Measurements from ENCODE around the gene LSAMP. TPM values are rescaled to one million over a fixed set of nuclear protein-coding genes. Genes with fewer than 3 reads are reported as not detected.

LSAMP gene
- total RNA-seq, 4 donors from 2014 or later = 0.30 to 5.5 (median 1.4) TPM

GRCh38 chr3:116256843-116257485 is 188.3 kb downstream of the LSAMP start:
- intact Hi-C loops (cut with DNase I) = no loop called here
- peak overlapping the region in 2 of 4 donors; percentile 7 to 8 for H3K27ac ChIP-seq
- no peaks in the 10 kb centered on the region for H3K9me3 ChIP-seq
- TF ChIP-seq CTCF (IDR thresholded peaks at IDR 0.05) (no peak), POLR2A (IDR thresholded peaks at IDR 0.05) (no peak)
- no peak for DNase-seq
- no peaks in the 10 kb centered on the region for H3K36me3 ChIP-seq
- H3K27me3 ChIP-seq = no peaks in the 10 kb centered on the region
- 63 to 68% methylated on average over 4 of the region's 4 CpGs for WGBS, 2 donors
- H3K4me1 ChIP-seq = peaks cover 0 to 3% (median 0%) of the 10 kb centered on the region in 3 donors
- H3K4me3 ChIP-seq = no peak overlapping the region

- H3K4me3 ChIP-seq = no peak overlapping the region
- WGBS, 2 donors = 59 to 72% methylated on average over 3 of the region's 3 CpGs
- intact Hi-C loops (cut with DNase I) = no loop called here
- H3K27me3 ChIP-seq = no peaks in the 10 kb centered on the region
- TF ChIP-seq POLR2A (IDR thresholded peaks at IDR 0.05) = no peak
- no peak for TF ChIP-seq CTCF (IDR thresholded peaks at IDR 0.05)
- peaks cover 0 to 3% (median 0%) of the 10 kb centered on the region in 3 donors for H3K4me1 ChIP-seq
- H3K36me3 ChIP-seq = no peaks in the 10 kb centered on the region
- no peaks in the 10 kb centered on the region for H3K9me3 ChIP-seq
- DNase-seq = no peak
- peak overlapping the region in 1 of 4 donors; percentile 40 for H3K27ac ChIP-seq
Measured at GRCh38 chr3:116254541-116254940, 190.7 kb downstream of the LSAMP start.

GRCh38 chr3:116253511-116253910 is 191.8 kb downstream of the LSAMP start:
- H3K9me3 ChIP-seq = no peaks in the 10 kb centered on the region
- no peaks in the 10 kb centered on the region for H3K36me3 ChIP-seq
- H3K27ac ChIP-seq = peak overlapping the region in 1 of 4 donors; percentile 52
- no peaks in the 10 kb centered on the region for H3K27me3 ChIP-seq
- H3K4me3 ChIP-seq = no peak overlapping the region
- TF ChIP-seq POLR2A (IDR thresholded peaks at IDR 0.05) = no peak
- TF ChIP-seq CTCF (IDR thresholded peaks at IDR 0.05) = no peak
- peaks cover 0 to 3% (median 0%) of the 10 kb centered on the region in 3 donors for H3K4me1 ChIP-seq
- no peak for DNase-seq
- WGBS, 2 donors = 17 to 21% methylated on average over 4 of the region's 4 CpGs
- intact Hi-C loops (cut with DNase I) = no loop called here

- Histone ChIP-seq H3K9me3 (no peaks in the 10 kb centered on the region), H3K36me3 (no peaks in the 10 kb centered on the region), H3K27me3 (no peaks in the 10 kb centered on the region), H3K4me1 (no peaks in the 10 kb centered on the region), H3K4me3 (no peak overlapping the region), H3K27ac (no peak overlapping the region)
- WGBS, 2 donors = 74 to 77% methylated on average over 1 of the region's 1 CpG
- TF ChIP-seq CTCF (IDR thresholded peaks at IDR 0.05) (no peak), POLR2A (IDR thresholded peaks at IDR 0.05) (no peak)
- intact Hi-C loops (cut with DNase I) = no loop called here
- DNase-seq = no peak
Measured at GRCh38 chr3:116247605-116248004, 197.7 kb downstream of the LSAMP start.

GRCh38 chr3:116246406-116246980 is 198.8 kb downstream of the LSAMP start:
- Histone ChIP-seq H3K4me3 (no peak overlapping the region), H3K4me1 (no peaks in the 10 kb centered on the region), H3K9me3 (no peaks in the 10 kb centered on the region), H3K27me3 (no peaks in the 10 kb centered on the region), H3K36me3 (no peaks in the 10 kb centered on the region), H3K27ac (no peak overlapping the region)
- 74 to 78% methylated on average over 5 to 7 of the region's 7 CpGs for WGBS, 2 donors
- intact Hi-C loops (cut with DNase I) = no loop called here
- DNase-seq = no peak
- no peak for TF ChIP-seq CTCF (IDR thresholded peaks at IDR 0.05)
- TF ChIP-seq POLR2A (IDR thresholded peaks at IDR 0.05) = no peak

Measured in esophagus squamous epithelium (tissue), 5 donors.